ENCODE data around the gene C6orf132. TPM values are rescaled to one million over a fixed set of nuclear protein-coding genes. Genes with fewer than 3 reads are reported as not detected.

Gene C6orf132
- total RNA-seq, 1 experiment from 2014 or later = 48.4 TPM

- no peak overlapping the region for H2BK20ac ChIP-seq (ENCODE audit: low read depth, low read length, poor library complexity, severe bottlenecking)
- no peak overlapping the region for H2BK15ac ChIP-seq (ENCODE audit: low read depth, low read length)
- Mint-ChIP-seq H3K4me3 (no peak overlapping the region), H3K9me3 (peaks cover 0 to 4% of the 10 kb centered on the region in 2 experiments; a peak in 1 of 5 replicates), H3K4me1 (peaks cover 67 to 71% of the 10 kb centered on the region in 2 experiments), H3K36me3 (ENCODE audit: insufficient read depth in 1 of 3, low read depth in 3 of 3) (peaks cover 15 to 38% (median 33%) of the 10 kb centered on the region in 3 experiments), H3K27me3 (ENCODE audit: low read depth) (peaks cover 1% of the 10 kb centered on the region; the same call in 1 of the 2 replicates), H3K27ac (no peak overlapping the region)
- H3K23me2 ChIP-seq (ENCODE audit: insufficient read length, low read depth, low read length, poor library complexity, severe bottlenecking) = no peaks in the 10 kb centered on the region
- no peak overlapping the region for H3K18ac ChIP-seq (ENCODE audit: insufficient read length, low read depth, low read length)
- H3K9me3 ChIP-seq (ENCODE audit: control insufficient read depth, low read depth, low read length) = no peaks in the 10 kb centered on the region
- no peak overlapping the region for H3K4me2 ChIP-seq (ENCODE audit: insufficient read depth, insufficient read length, low read length)
- no peaks in the 10 kb centered on the region for H3K79me1 ChIP-seq (ENCODE audit: insufficient read depth, low read depth, low read length, poor library complexity, severe bottlenecking)
- no peak overlapping the region for H3K14ac ChIP-seq (ENCODE audit: insufficient read depth, low read length)
- H2AK5ac ChIP-seq (ENCODE audit: insufficient read length, low read length) = no peak overlapping the region
- H3K79me2 ChIP-seq (ENCODE audit: insufficient read depth, low read length) = peaks cover 13% of the 10 kb centered on the region; the same call in 1 of the 2 replicates
- no peak for TF ChIP-seq CTCF (conservative IDR thresholded peaks at IDR 0.05)
- no peak overlapping the region for H2BK12ac ChIP-seq (ENCODE audit: insufficient read length, low read depth, low read length)
- no peak overlapping the region for H3K4ac ChIP-seq (ENCODE audit: low read depth, low read length)
- H3K56ac ChIP-seq (ENCODE audit: insufficient read length, low read depth, low read length) = no peak overlapping the region
- no peak overlapping the region for H4K5ac ChIP-seq (ENCODE audit: insufficient read length, low read depth, low read length)
- no peak overlapping the region for H2AFZ ChIP-seq (ENCODE audit: low read length)
- H3K23ac ChIP-seq (ENCODE audit: insufficient read length, low read depth, low read length) = no peak overlapping the region
- no peak overlapping the region for H3K9ac ChIP-seq (ENCODE audit: extremely low read depth, insufficient read length, low read length)
- peaks cover 21% of the 10 kb centered on the region for H3K4me1 ChIP-seq (ENCODE audit: insufficient read depth, low read length)
- H3K27me3 ChIP-seq (ENCODE audit: insufficient read depth, low read length) = no peaks in the 10 kb centered on the region
- H4K8ac ChIP-seq (replicated peaks; ENCODE audit: insufficient read length, low read depth, low read length) = no peak overlapping the region
- no peaks in the 10 kb centered on the region for H4K20me1 ChIP-seq (ENCODE audit: control insufficient read depth, insufficient read depth, insufficient read length)
- no peak overlapping the region for H3T11ph ChIP-seq (ENCODE audit: low read length)
- WGBS (ENCODE audit: extremely low coverage, insufficient read length, low lambda C conversion rate) = no CpG with 5 or more reads among the region's 2 CpGs
- no peak overlapping the region for H2BK120ac ChIP-seq (ENCODE audit: low read depth, low read length, poor library complexity, severe bottlenecking)
- no peak for DNase-seq
- no peak overlapping the region for H2BK5ac ChIP-seq (ENCODE audit: insufficient read length, low read length)
- no peak overlapping the region for H4K91ac ChIP-seq (ENCODE audit: insufficient read length, low read depth, low read length)
- H3K27ac ChIP-seq (ENCODE audit: insufficient read length, low read depth, low read length) = no peak overlapping the region
Observed at GRCh38 chr6:42135722-42136121, 6.7 kb downstream of the C6orf132 start.
